Measurements from ENCODE around the gene ARRB2. TPM values are rescaled to one million over a fixed set of nuclear protein-coding genes. Genes with fewer than 3 reads are reported as not detected.

The ARRB2 gene
- total RNA-seq, 3 donors from 2014 or later: 25.2 to 67.4 (median 42.3) TPM

DNA sequence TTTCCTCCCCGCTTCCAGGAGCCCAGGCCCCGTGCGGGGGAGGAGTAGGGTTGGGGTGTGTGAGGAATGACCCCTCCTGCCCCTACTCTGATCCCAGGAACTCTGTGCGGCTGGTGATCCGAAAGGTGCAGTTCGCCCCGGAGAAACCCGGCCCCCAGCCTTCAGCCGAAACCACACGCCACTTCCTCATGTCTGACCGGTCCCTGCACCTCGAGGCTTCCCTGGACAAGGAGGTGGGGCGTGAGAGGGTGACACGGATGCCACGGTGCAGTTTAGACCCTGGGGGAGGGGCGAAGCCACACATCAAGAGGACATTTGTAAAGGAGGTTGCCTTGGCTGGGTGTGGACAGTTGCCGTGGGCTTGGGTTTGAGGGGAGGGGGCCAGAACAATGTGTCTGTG is 7.4 kb downstream of the ARRB2 start:
- H3K36me3 ChIP-seq: no peaks in the 10 kb centered on the region
- intact Hi-C loops (cut with DNase I; ENCODE audit: low total_unique reads): no loop called here
- no peak overlapping the region for H3K4me3 ChIP-seq
- no peaks in the 10 kb centered on the region for H3K27me3 ChIP-seq
- no peak overlapping the region for H3K27ac ChIP-seq
- no peak for DNase-seq (ENCODE audit: low spot score in 2 of 2)
- TF ChIP-seq POLR2AphosphoS5 (IDR thresholded peaks at IDR 0.05) (no peak), POLR2A (IDR thresholded peaks at IDR 0.05) (no peak)
- TF ChIP-seq, protein P1, sequence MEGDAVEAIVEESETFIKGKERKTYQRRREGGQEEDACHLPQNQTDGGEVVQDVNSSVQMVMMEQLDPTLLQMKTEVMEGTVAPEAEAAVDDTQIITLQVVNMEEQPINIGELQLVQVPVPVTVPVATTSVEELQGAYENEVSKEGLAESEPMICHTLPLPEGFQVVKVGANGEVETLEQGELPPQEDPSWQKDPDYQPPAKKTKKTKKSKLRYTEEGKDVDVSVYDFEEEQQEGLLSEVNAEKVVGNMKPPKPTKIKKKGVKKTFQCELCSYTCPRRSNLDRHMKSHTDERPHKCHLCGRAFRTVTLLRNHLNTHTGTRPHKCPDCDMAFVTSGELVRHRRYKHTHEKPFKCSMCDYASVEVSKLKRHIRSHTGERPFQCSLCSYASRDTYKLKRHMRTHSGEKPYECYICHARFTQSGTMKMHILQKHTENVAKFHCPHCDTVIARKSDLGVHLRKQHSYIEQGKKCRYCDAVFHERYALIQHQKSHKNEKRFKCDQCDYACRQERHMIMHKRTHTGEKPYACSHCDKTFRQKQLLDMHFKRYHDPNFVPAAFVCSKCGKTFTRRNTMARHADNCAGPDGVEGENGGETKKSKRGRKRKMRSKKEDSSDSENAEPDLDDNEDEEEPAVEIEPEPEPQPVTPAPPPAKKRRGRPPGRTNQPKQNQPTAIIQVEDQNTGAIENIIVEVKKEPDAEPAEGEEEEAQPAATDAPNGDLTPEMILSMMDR (IDR thresholded peaks at IDR 0.05): no peak
- H3K9me3 ChIP-seq: no peaks in the 10 kb centered on the region
- no peaks in the 10 kb centered on the region for H3K4me1 ChIP-seq

DNA sequence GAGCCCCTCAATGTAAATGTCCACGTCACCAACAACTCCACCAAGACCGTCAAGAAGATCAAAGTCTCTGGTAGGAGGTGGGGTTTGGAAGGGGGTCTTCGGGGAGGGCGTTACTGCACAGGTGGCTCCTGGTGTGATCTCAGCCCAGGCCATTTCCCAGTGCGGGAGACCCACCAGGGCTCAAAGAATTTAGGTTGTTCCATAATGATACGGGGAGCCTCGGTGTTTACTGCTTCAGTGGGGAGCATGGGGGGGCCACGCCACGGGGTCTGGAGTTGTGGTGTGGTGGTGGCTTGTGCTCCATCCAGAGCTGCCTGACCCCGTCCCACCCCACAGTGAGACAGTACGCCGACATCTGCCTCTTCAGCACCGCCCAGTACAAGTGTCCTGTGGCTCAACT is 7.8 kb downstream of the ARRB2 start:
- no peak for TF ChIP-seq POLR2A (IDR thresholded peaks at IDR 0.05)
- TF ChIP-seq, protein P1 (IDR thresholded peaks at IDR 0.05): no peak
- TF ChIP-seq POLR2AphosphoS5 (IDR thresholded peaks at IDR 0.05): no peak
- no peaks in the 10 kb centered on the region for H3K36me3 ChIP-seq
- H3K4me1 ChIP-seq: no peaks in the 10 kb centered on the region
- no peaks in the 10 kb centered on the region for H3K9me3 ChIP-seq
- no peak overlapping the region for H3K27ac ChIP-seq
- H3K4me3 ChIP-seq: no peak overlapping the region
- H3K27me3 ChIP-seq: no peaks in the 10 kb centered on the region
- no peak for DNase-seq (ENCODE audit: low spot score in 2 of 2)
- intact Hi-C loops (cut with DNase I; ENCODE audit: low total_unique reads): no loop called here

DNA sequence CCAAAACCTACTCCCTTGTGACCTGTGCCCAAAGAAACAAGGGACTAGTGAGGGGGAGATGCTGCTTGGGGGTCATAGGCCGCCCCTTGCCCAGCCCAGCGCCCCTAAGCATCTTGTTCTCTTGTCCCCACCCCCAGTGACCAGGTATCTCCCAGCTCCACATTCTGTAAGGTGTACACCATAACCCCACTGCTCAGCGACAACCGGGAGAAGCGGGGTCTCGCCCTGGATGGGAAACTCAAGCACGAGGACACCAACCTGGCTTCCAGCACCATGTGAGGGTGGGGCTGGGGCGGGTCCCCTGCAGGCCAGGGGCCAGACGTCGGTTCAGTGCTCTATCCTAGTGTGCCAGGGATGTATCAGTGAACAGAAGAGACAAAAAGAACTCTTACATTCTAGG is 8.7 kb downstream of the ARRB2 start:
- intact Hi-C loops (cut with DNase I; ENCODE audit: low total_unique reads): no loop called here
- H3K36me3 ChIP-seq: no peaks in the 10 kb centered on the region
- H3K4me1 ChIP-seq: no peaks in the 10 kb centered on the region
- no peak for DNase-seq (ENCODE audit: low spot score in 2 of 2)
- H3K4me3 ChIP-seq: no peak overlapping the region
- H3K9me3 ChIP-seq: no peaks in the 10 kb centered on the region
- TF ChIP-seq POLR2AphosphoS5 (IDR thresholded peaks at IDR 0.05): no peak
- TF ChIP-seq, protein P1 (IDR thresholded peaks at IDR 0.05): no peak
- no peak for TF ChIP-seq POLR2A (IDR thresholded peaks at IDR 0.05)
- no peaks in the 10 kb centered on the region for H3K27me3 ChIP-seq
- no peak overlapping the region for H3K27ac ChIP-seq

DNA sequence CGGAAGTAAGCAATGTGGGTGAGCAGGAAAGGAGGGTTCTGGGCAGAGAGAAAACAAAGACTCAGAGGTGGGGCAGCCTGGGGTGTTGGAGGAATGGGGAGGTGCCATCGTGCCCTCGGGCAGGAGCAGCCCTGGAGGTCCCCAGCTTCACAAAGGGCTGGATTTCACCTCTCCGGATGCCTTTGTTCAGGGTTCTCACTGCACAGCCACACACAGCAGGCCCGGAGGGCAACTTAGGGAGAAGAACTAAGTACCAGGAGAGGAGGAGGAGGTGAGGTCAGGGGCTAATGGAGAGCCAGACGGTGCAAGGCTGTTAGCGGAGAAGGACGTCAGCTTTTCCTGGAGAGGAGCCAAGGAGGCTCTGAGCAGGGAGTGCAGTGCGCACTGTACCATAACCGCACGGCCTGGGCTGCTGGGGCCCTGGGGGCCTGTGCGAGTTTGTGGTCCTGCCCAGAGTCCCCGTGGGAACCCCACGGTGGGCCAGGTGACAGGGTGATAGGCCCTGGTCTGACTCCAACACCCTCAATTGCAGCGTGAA is 9.3 kb downstream of the ARRB2 start:
- intact Hi-C loops (cut with DNase I; ENCODE audit: low total_unique reads): no loop called here
- Histone ChIP-seq H3K36me3 (no peaks in the 10 kb centered on the region), H3K4me1 (no peaks in the 10 kb centered on the region), H3K27ac (no peak overlapping the region), H3K27me3 (no peaks in the 10 kb centered on the region), H3K9me3 (no peaks in the 10 kb centered on the region), H3K4me3 (no peak overlapping the region)
- TF ChIP-seq, protein P1 (IDR thresholded peaks at IDR 0.05): no peak
- no peak for TF ChIP-seq POLR2A (IDR thresholded peaks at IDR 0.05)
- no peak for TF ChIP-seq POLR2AphosphoS5 (IDR thresholded peaks at IDR 0.05)
- no peak for DNase-seq (ENCODE audit: low spot score in 2 of 2)

DNA sequence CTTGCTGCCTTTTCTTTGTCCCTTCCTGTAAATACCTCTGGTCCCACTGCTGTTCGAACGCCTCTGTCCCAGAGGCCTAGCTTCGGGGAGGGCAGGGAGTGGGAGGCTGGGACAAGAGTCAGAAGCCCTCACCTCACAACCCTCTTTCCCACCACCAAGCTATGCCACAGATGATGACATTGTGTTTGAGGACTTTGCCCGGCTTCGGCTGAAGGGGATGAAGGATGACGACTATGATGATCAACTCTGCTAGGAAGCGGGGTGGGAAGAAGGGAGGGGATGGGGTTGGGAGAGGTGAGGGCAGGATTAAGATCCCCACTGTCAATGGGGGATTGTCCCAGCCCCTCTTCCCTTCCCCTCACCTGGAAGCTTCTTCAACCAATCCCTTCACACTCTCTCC is 10.4 kb downstream of the ARRB2 start:
- Histone ChIP-seq H3K4me3 (no peak overlapping the region), H3K4me1 (no peaks in the 10 kb centered on the region), H3K36me3 (no peaks in the 10 kb centered on the region), H3K9me3 (no peaks in the 10 kb centered on the region), H3K27me3 (no peaks in the 10 kb centered on the region), H3K27ac (no peak overlapping the region)
- TF ChIP-seq, protein P1 (IDR thresholded peaks at IDR 0.05): no peak
- TF ChIP-seq POLR2A (IDR thresholded peaks at IDR 0.05) (no peak), POLR2AphosphoS5 (IDR thresholded peaks at IDR 0.05) (no peak)
- no peak for DNase-seq (ENCODE audit: low spot score in 2 of 2)
- intact Hi-C loops (cut with DNase I; ENCODE audit: low total_unique reads): no loop called here
